HepG2 (cell line): ENCODE results near the gene C6orf136. TPM values are rescaled to one million over a fixed set of nuclear protein-coding genes. Genes with fewer than 3 reads are reported as not detected.

Experiments
- ARID3A ChIP-seq: IDR thresholded peaks from 2 replicates; pipeline ENCODE4 v1.6.1; 2012; ENCODE audit warnings: low read depth, low read length, improper control_type of control experiment
- CEBPG ChIP-seq: IDR thresholded peaks from 2 replicates; pipeline ENCODE4 v1.6.1; 2016
- IRF2 ChIP-seq: IDR thresholded peaks from 2 replicates; pipeline ENCODE4 v1.6.1; 2018; ENCODE audit warnings: missing genetic modification reagents, missing compliant biosample characterization
- KLF6 ChIP-seq: IDR thresholded peaks from 2 replicates; pipeline ENCODE4 v1.8.0; 2016; ENCODE audit warnings: missing biosample characterization, missing genetic modification reagents
- NCOA2 ChIP-seq: sonication (generic); formaldehyde crosslinking; IDR thresholded peaks from 2 replicates; pipeline ENCODE4 v1.8.0; 2022; ENCODE audit warnings: inconsistent platforms
- NFKBIZ ChIP-seq: IDR thresholded peaks from 2 replicates; pipeline ENCODE4 v1.6.1; 2018; ENCODE audit warnings: missing genetic modification reagents, missing compliant biosample characterization
- RFXANK ChIP-seq: IDR thresholded peaks from 2 replicates; pipeline ENCODE4 v1.6.1; 2016
- RXRA ChIP-seq: sonication (generic); formaldehyde crosslinking; IDR thresholded peaks from 2 replicates; pipeline ENCODE4 v1.5.1; 2020; ENCODE audit warnings: missing genetic modification reagents
- SKIL ChIP-seq: sonication (generic); formaldehyde crosslinking; IDR thresholded peaks from 2 replicates; pipeline ENCODE4 v1.8.0; 2022; ENCODE audit warnings: missing genetic modification reagents, mild to moderate bottlenecking, moderate library complexity, borderline replicate concordance
- ZBTB44 ChIP-seq: sonication (generic); formaldehyde crosslinking; IDR thresholded peaks from 2 replicates; pipeline ENCODE4 v1.4.0; 2020; ENCODE audit warnings: missing genetic modification reagents
- ZNF317 ChIP-seq: sonication (generic); formaldehyde crosslinking; IDR thresholded peaks from 2 replicates; pipeline ENCODE4 v1.5.0; 2020; ENCODE audit warnings: mild to moderate bottlenecking, missing genetic modification reagents
- ZNF550 ChIP-seq: sonication (generic); formaldehyde crosslinking; IDR thresholded peaks from 2 replicates; pipeline ENCODE4 v1.4.0; 2020; ENCODE audit warnings: mild to moderate bottlenecking, missing genetic modification reagents, borderline replicate concordance
- ZNF691 ChIP-seq: sonication (generic); formaldehyde crosslinking; IDR thresholded peaks from 2 replicates; pipeline ENCODE4 v1.4.0; 2020; ENCODE audit warnings: missing genetic modification reagents, low read depth, mild to moderate bottlenecking, borderline replicate concordance
- polyA plus RNA-seq, 8 experiments: library from polyadenylated mRNA; depleted of rRNA in 3 of 8; stranded (reverse) in 7 of 8; unstranded in 1 of 8; fragments of >200 nt; fragmentation: Illumina TruSeq in 4 of 8; extraction: Trizol in 4 of 8; gene quantifications; 2 replicates each; pipeline versions ENCODE4 v1.2.1 to v1.2.3, GENCODE V29; 2011 to 2016; ENCODE audit warnings: low read depth in 4 of 8, missing spikeins in 1 of 8, mixed read lengths in 1 of 8; ENCODE audit not compliant: insufficient read depth in 1 of 8
- total RNA-seq, 5 experiments: library from RNA; depleted of rRNA; stranded (reverse); fragments of >200 nt; fragmentation: Illumina TruSeq; extraction: Trizol; gene quantifications; 2 replicates each; pipeline ENCODE4 v1.2.3, GENCODE V29; 2016; ENCODE audit warnings: low read depth in 1 of 5
- TF ChIP-seq, protein P1 (sequence below): sonication (generic); formaldehyde crosslinking; IDR thresholded peaks from 2 replicates; pipeline ENCODE4 v1.5.0; 2020; ENCODE audit warnings: missing genetic modification reagents
- TF ChIP-seq, protein P2 (sequence below): sonication (generic); formaldehyde crosslinking; IDR thresholded peaks from 2 replicates; pipeline ENCODE4 v1.4.0; 2020; ENCODE audit warnings: mild to moderate bottlenecking, missing genetic modification reagents
- TF ChIP-seq, protein P3 (sequence below): sonication (generic); formaldehyde crosslinking; IDR thresholded peaks from 2 replicates; pipeline ENCODE4 v1.8.1; 2023; ENCODE audit warnings: missing genetic modification reagents, mild to moderate bottlenecking, borderline replicate concordance

Gene C6orf136
- total and polyA plus RNA-seq, 2 of the 13 experiments (the other 11 are each of a cell fraction or from before 2014, with no cell fraction given) = 12.0 to 26.2 TPM

GRCh38 chr6:30678964-30679726 is 32.2 kb downstream of the C6orf136 start (continued):
- TF ChIP-seq ARID3A (peak; percentile 49), NFKBIZ (CRISPR knock-in tag) (0 out of 2 replicates have a peak, but pooled peaks have one; percentile 21), SKIL (CRISPR knock-in tag) (no peak), RXRA (CRISPR knock-in tag) (peak; percentile 63), RFXANK (CRISPR knock-in tag) (peak; percentile 87), CEBPG (CRISPR knock-in tag) (peak; percentile 33; the same call in 1 of the 2 replicates), ZBTB44 (no peak), ZNF691 (peak; percentile 43; the same call in 1 of the 2 replicates), IRF2 (peak; percentile 89), KLF6 (0 out of 2 replicates have a peak, but pooled peaks have one; percentile 69), ZNF317 (CRISPR knock-in tag) (peak; percentile 69; the same call in 1 of the 2 replicates), ZNF550 (CRISPR knock-in tag) (no peak), NCOA2 (CRISPR knock-in tag) (peak; percentile 22; the same call in 1 of the 2 replicates)
- TF ChIP-seq, protein P1, sequence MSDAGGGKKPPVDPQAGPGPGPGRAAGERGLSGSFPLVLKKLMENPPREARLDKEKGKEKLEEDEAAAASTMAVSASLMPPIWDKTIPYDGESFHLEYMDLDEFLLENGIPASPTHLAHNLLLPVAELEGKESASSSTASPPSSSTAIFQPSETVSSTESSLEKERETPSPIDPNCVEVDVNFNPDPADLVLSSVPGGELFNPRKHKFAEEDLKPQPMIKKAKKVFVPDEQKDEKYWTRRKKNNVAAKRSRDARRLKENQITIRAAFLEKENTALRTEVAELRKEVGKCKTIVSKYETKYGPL = no peak
- TF ChIP-seq, protein P2, sequence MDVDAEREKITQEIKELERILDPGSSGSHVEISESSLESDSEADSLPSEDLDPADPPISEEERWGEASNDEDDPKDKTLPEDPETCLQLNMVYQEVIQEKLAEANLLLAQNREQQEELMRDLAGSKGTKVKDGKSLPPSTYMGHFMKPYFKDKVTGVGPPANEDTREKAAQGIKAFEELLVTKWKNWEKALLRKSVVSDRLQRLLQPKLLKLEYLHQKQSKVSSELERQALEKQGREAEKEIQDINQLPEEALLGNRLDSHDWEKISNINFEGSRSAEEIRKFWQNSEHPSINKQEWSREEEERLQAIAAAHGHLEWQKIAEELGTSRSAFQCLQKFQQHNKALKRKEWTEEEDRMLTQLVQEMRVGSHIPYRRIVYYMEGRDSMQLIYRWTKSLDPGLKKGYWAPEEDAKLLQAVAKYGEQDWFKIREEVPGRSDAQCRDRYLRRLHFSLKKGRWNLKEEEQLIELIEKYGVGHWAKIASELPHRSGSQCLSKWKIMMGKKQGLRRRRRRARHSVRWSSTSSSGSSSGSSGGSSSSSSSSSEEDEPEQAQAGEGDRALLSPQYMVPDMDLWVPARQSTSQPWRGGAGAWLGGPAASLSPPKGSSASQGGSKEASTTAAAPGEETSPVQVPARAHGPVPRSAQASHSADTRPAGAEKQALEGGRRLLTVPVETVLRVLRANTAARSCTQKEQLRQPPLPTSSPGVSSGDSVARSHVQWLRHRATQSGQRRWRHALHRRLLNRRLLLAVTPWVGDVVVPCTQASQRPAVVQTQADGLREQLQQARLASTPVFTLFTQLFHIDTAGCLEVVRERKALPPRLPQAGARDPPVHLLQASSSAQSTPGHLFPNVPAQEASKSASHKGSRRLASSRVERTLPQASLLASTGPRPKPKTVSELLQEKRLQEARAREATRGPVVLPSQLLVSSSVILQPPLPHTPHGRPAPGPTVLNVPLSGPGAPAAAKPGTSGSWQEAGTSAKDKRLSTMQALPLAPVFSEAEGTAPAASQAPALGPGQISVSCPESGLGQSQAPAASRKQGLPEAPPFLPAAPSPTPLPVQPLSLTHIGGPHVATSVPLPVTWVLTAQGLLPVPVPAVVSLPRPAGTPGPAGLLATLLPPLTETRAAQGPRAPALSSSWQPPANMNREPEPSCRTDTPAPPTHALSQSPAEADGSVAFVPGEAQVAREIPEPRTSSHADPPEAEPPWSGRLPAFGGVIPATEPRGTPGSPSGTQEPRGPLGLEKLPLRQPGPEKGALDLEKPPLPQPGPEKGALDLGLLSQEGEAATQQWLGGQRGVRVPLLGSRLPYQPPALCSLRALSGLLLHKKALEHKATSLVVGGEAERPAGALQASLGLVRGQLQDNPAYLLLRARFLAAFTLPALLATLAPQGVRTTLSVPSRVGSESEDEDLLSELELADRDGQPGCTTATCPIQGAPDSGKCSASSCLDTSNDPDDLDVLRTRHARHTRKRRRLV (CRISPR knock-in tag) = peak; percentile 70; the same call in 1 of the 2 replicates
- TF ChIP-seq, protein P3, sequence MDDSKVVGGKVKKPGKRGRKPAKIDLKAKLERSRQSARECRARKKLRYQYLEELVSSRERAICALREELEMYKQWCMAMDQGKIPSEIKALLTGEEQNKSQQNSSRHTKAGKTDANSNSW (CRISPR knock-in tag) = no peak
